ENCODE results near the gene SYT1.

SYT1 gene

DNA sequence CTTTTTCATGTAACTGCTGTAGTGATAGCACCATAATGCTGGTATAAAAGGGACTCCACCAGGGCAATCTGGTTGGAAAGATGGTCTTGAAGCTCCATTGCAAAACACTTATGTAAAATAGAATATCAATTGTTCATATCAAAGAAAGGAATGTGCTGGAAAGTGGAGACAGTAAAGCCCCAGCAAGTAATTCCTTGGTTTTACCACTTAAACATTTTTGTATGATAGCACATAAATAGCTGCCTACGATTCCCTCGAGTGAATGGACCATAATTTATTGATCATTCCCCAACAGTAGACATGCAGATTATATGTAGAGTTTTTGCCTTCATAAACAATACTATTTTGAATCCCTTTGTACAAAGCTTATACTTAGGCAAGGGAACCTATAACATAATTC lies 550.7 kb downstream of the SYT1 start:
- no peak for DNase-seq (ENCODE audit: low read depth in 1 of 2, low spot score in 1 of 2)
- Histone ChIP-seq H3K27ac (replicated peaks) (no peak overlapping the region), H3K4me3 (replicated peaks; ENCODE audit: insufficient read depth, low read length) (no peak overlapping the region), H3K27me3 (ENCODE audit: insufficient read depth, poor library complexity, severe bottlenecking) (no peaks in the 10 kb centered on the region)
- TF ChIP-seq SPI1 (IDR thresholded peaks at IDR 0.05; ENCODE audit: borderline replicate concordance, low read depth) (no peak), POLR2AphosphoS5 (IDR thresholded peaks at IDR 0.05; ENCODE audit: low read depth) (no peak), GABPA (IDR thresholded peaks at IDR 0.05; ENCODE audit: low read depth) (no peak)
- TF ChIP-seq, protein P1, sequence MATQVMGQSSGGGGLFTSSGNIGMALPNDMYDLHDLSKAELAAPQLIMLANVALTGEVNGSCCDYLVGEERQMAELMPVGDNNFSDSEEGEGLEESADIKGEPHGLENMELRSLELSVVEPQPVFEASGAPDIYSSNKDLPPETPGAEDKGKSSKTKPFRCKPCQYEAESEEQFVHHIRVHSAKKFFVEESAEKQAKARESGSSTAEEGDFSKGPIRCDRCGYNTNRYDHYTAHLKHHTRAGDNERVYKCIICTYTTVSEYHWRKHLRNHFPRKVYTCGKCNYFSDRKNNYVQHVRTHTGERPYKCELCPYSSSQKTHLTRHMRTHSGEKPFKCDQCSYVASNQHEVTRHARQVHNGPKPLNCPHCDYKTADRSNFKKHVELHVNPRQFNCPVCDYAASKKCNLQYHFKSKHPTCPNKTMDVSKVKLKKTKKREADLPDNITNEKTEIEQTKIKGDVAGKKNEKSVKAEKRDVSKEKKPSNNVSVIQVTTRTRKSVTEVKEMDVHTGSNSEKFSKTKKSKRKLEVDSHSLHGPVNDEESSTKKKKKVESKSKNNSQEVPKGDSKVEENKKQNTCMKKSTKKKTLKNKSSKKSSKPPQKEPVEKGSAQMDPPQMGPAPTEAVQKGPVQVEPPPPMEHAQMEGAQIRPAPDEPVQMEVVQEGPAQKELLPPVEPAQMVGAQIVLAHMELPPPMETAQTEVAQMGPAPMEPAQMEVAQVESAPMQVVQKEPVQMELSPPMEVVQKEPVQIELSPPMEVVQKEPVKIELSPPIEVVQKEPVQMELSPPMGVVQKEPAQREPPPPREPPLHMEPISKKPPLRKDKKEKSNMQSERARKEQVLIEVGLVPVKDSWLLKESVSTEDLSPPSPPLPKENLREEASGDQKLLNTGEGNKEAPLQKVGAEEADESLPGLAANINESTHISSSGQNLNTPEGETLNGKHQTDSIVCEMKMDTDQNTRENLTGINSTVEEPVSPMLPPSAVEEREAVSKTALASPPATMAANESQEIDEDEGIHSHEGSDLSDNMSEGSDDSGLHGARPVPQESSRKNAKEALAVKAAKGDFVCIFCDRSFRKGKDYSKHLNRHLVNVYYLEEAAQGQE (IDR thresholded peaks at IDR 0.05; ENCODE audit: insufficient replicate concordance, low read depth) = no peak
- TF ChIP-seq, protein P2, sequence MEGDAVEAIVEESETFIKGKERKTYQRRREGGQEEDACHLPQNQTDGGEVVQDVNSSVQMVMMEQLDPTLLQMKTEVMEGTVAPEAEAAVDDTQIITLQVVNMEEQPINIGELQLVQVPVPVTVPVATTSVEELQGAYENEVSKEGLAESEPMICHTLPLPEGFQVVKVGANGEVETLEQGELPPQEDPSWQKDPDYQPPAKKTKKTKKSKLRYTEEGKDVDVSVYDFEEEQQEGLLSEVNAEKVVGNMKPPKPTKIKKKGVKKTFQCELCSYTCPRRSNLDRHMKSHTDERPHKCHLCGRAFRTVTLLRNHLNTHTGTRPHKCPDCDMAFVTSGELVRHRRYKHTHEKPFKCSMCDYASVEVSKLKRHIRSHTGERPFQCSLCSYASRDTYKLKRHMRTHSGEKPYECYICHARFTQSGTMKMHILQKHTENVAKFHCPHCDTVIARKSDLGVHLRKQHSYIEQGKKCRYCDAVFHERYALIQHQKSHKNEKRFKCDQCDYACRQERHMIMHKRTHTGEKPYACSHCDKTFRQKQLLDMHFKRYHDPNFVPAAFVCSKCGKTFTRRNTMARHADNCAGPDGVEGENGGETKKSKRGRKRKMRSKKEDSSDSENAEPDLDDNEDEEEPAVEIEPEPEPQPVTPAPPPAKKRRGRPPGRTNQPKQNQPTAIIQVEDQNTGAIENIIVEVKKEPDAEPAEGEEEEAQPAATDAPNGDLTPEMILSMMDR (IDR thresholded peaks at IDR 0.05; ENCODE audit: insufficient read depth, low read length) = no peak

DNA sequence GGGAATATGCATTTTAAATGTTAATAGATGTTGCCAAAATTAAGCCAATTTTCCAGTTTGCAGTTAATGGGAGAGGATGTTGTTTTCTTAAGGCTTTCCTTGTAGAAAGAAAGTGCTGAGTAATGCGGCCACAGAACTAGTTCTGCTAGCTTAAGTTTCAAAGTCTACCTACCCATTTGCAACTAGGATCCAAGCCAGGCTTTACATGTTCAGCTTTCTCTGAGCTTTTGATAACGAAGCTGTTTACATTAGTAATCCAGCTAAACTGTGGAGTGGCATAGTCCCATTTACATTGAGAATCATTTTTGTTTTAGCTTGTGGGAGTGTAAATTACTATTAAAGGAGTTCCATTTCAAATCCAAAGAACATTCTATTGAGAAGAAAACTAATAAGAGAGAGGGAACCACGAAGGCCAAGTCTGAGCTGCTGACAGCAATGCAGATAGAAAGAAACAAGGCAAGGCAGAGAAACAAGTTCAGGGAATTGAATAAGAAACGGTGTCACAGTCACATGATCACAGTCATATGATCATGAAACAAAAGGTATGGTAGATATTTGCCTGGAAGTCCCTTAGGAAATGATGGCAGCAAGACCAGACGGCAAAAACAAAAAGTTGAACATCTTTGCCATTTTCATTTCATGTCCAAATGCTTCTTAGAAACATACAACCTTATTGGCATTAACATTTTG lies 551.3 kb downstream of the SYT1 start:
- Histone ChIP-seq H3K4me3 (replicated peaks; ENCODE audit: insufficient read depth, low read length) (no peak overlapping the region), H3K27ac (replicated peaks) (no peak overlapping the region), H3K27me3 (ENCODE audit: insufficient read depth, poor library complexity, severe bottlenecking) (no peaks in the 10 kb centered on the region)
- no peak for DNase-seq (ENCODE audit: low read depth in 1 of 2, low spot score in 1 of 2)
- no peak for TF ChIP-seq GABPA (IDR thresholded peaks at IDR 0.05; ENCODE audit: low read depth)
- TF ChIP-seq, protein P1 (IDR thresholded peaks at IDR 0.05; ENCODE audit: insufficient replicate concordance, low read depth) = no peak

DNA sequence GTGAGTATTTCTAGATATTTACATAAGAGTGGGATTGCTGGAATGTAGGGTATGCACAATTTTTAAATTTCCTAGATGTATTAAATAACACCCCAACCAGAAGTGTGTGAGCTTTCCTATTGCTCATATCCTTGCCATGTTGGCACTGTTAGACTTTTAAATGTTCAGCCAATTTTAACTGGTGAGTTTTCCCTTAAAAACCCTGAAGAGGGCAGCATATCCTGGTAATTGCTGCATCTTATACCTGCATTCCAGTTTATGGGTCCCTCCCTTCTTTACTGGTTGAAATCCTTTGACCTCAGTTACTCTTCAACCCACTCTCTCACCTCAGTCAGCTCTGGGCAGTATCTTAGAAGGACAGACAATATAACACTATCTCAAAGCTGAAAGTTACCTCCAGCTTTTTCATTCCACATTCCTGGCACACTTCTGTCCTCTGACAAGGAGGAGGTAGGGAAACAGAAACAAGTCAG lies 555.6 kb downstream of the SYT1 start:
- Histone ChIP-seq H3K27me3 (ENCODE audit: insufficient read depth, poor library complexity, severe bottlenecking) (no peaks in the 10 kb centered on the region), H3K27ac (replicated peaks) (no peak overlapping the region), H3K4me3 (replicated peaks; ENCODE audit: insufficient read depth, low read length) (no peak overlapping the region)
- TF ChIP-seq SPI1 (IDR thresholded peaks at IDR 0.05; ENCODE audit: borderline replicate concordance, low read depth) (no peak), POLR2AphosphoS5 (IDR thresholded peaks at IDR 0.05; ENCODE audit: low read depth) (no peak), GABPA (IDR thresholded peaks at IDR 0.05; ENCODE audit: low read depth) (no peak)
- TF ChIP-seq, protein P1 (IDR thresholded peaks at IDR 0.05; ENCODE audit: insufficient replicate concordance, low read depth) = no peak
- TF ChIP-seq, protein P2 (IDR thresholded peaks at IDR 0.05; ENCODE audit: insufficient read depth, low read length) = no peak
- no peak for DNase-seq (ENCODE audit: low read depth in 1 of 2, low spot score in 1 of 2)
